Stomach (tissue), 4 donors: ENCODE data around the gene ATP6V0C.

Experiments
- EP300 ChIP-seq: sonication (generic); formaldehyde crosslinking; IDR thresholded peaks from one replicate; pipeline ENCODE4 v1.6.1; 2017; ENCODE audit warnings: antibody characterized with exemption
- TF ChIP-seq, protein P1 (sequence below), 7 experiments: fragments of 450-650 bp in 4 of 7; fragments of 200-600 bp in 3 of 7; sonication (generic) in 3 of 7; IDR thresholded peaks; one replicate each; pipeline ENCODE4 v1.5.1; 2016 to 2019; ENCODE audit warnings: antibody characterized with exemption in 7 of 7, control low read depth in 2 of 7, mild to moderate bottlenecking in 1 of 7

DNA sequence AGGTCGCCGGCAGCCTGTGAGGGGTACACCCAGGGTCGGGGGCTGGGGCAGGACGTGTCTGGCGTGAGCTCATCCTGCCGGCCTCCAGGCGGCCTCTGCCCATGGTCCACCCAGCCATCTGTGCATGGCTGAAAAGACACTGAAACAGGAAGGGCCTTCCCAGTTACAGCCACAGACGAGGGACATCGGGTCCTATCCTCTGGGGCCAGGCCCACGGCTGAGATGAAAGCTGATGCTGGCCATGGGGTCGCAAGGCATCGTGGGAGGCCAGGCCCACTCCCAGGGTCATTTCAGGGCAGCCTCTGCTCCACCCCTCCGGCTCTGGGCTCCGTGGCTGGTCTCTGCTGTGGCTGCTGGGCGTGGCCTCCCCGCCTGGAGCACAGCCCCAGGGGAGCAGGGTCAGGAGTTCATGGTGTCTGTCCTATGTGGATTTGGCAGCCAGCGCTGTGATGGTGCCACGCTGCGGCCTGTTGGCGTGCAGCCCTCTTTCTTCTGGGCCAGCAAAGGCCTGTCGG lies 16.6 kb upstream of the ATP6V0C start:
- TF ChIP-seq, protein P1, sequence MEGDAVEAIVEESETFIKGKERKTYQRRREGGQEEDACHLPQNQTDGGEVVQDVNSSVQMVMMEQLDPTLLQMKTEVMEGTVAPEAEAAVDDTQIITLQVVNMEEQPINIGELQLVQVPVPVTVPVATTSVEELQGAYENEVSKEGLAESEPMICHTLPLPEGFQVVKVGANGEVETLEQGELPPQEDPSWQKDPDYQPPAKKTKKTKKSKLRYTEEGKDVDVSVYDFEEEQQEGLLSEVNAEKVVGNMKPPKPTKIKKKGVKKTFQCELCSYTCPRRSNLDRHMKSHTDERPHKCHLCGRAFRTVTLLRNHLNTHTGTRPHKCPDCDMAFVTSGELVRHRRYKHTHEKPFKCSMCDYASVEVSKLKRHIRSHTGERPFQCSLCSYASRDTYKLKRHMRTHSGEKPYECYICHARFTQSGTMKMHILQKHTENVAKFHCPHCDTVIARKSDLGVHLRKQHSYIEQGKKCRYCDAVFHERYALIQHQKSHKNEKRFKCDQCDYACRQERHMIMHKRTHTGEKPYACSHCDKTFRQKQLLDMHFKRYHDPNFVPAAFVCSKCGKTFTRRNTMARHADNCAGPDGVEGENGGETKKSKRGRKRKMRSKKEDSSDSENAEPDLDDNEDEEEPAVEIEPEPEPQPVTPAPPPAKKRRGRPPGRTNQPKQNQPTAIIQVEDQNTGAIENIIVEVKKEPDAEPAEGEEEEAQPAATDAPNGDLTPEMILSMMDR (IDR thresholded peaks at IDR 0.05): no peak
- no peak for TF ChIP-seq EP300
